ENCODE results near the gene PRODH2. TPM values are rescaled to one million over a fixed set of nuclear protein-coding genes. Genes with fewer than 3 reads are reported as not detected.

The PRODH2 gene
- total RNA-seq, 1 donor from 2014 or later = 11.5 TPM

DNA sequence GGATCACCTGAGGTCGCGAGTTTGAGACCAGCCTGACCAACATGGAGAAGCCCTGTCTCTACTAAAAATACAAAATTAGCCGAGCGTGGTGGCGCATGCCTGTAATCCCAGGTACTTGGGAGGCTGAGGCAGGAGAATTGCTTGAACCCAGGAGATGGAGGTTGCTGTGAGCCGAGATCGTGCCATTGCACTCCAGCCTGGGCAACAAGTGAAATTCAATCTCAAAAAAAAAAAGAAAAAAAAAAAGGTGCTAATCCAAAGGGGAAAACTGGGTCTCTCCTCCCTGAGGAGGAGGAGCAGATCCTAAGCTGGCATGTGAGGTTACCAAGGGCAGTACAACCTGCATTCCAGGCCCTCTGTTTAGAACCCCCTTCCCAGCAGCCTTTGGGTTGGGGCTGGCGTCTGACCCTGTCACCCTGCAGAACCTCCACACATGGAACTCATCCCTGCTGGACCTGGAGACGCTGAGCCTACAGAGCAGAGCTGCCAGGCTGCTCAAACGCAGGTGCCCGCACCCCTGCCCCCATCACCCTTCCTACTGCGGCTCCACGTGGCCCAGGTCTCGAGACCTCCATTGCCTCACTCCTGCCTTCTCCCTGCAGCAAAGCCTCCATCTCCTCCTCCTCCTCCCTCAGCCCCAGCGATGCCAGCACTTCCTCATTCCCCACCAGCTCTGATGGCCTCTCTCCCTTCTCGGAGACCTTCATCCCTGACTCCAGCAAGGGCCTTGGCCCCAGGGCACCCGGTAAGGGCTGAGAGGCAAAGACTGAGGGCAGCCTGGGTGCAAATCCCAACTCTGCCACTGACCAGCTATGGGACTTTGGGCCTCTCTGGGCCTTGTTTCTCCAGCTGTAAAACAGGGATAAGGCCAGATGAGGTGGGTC lies 48.0 kb downstream of the PRODH2 start:
- DNase-seq (ENCODE audit: extremely low spot score, unreplicated experiment) = no peak
- no peaks in the 10 kb centered on the region for H3K4me1 Mint-ChIP-seq (ENCODE audit: unreplicated experiment)
- no peaks in the 10 kb centered on the region for H3K27me3 Mint-ChIP-seq
- peaks cover 12% of the 10 kb centered on the region for H3K36me3 Mint-ChIP-seq
- no peak overlapping the region for H3K27ac Mint-ChIP-seq
- TF ChIP-seq, protein P1, sequence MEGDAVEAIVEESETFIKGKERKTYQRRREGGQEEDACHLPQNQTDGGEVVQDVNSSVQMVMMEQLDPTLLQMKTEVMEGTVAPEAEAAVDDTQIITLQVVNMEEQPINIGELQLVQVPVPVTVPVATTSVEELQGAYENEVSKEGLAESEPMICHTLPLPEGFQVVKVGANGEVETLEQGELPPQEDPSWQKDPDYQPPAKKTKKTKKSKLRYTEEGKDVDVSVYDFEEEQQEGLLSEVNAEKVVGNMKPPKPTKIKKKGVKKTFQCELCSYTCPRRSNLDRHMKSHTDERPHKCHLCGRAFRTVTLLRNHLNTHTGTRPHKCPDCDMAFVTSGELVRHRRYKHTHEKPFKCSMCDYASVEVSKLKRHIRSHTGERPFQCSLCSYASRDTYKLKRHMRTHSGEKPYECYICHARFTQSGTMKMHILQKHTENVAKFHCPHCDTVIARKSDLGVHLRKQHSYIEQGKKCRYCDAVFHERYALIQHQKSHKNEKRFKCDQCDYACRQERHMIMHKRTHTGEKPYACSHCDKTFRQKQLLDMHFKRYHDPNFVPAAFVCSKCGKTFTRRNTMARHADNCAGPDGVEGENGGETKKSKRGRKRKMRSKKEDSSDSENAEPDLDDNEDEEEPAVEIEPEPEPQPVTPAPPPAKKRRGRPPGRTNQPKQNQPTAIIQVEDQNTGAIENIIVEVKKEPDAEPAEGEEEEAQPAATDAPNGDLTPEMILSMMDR (conservative IDR thresholded peaks at IDR 0.05) = no peak
- no peak overlapping the region for H3K4me3 Mint-ChIP-seq
- H3K9me3 Mint-ChIP-seq = no peaks in the 10 kb centered on the region

DNA sequence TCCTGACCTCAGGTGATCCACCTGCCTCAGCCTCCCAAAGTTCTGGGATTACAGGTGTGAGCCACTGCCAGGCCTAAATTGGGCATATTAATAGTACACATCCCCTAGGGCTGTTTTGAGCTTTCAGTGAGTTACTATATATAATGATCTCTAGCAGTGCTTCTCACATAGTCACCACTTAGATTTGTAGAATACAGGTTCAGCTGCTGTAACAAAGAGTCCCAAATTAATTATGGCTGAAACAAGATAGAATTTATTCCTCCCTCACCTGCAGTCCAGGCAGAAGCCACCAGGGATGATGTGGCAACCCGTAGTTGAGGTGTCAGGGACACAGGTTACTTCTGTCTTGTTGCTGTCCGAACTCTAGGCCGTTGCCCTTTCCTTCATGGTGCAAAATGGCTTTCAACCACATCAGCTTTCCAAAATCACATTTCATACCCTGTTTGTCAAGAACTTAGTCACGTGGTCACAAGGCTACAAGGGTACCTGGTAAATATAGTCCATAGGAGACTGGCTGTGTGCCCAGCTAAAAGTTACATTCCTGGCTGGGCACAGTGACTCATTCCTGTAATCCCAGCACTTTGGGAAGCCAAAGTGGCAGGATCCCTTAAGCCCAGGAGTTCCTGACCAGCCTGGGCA lies 51.8 kb downstream of the PRODH2 start:
- H3K4me1 Mint-ChIP-seq (ENCODE audit: unreplicated experiment) = peaks cover 9% of the 10 kb centered on the region
- peaks cover 10% of the 10 kb centered on the region for H3K36me3 Mint-ChIP-seq
- no peaks in the 10 kb centered on the region for H3K9me3 Mint-ChIP-seq
- H3K27ac Mint-ChIP-seq = no peak overlapping the region
- H3K4me3 Mint-ChIP-seq = no peak overlapping the region
- peaks cover 7% of the 10 kb centered on the region for H3K27me3 Mint-ChIP-seq
- TF ChIP-seq, protein P1 (conservative IDR thresholded peaks at IDR 0.05) = no peak
- no peak for DNase-seq (ENCODE audit: extremely low spot score, unreplicated experiment)

GRCh38 chr19:35759697-35760096 lies 52.9 kb downstream of the PRODH2 start:
- TF ChIP-seq, protein P1 (conservative IDR thresholded peaks at IDR 0.05) = no peak
- peaks cover 7% of the 10 kb centered on the region for H3K36me3 Mint-ChIP-seq
- H3K4me1 Mint-ChIP-seq (ENCODE audit: unreplicated experiment) = peaks cover 9% of the 10 kb centered on the region
- no peak for DNase-seq (ENCODE audit: extremely low spot score, unreplicated experiment)
- H3K27me3 Mint-ChIP-seq = peaks cover 13% of the 10 kb centered on the region
- H3K27ac Mint-ChIP-seq = peak overlapping the region; percentile 53
- no peaks in the 10 kb centered on the region for H3K9me3 Mint-ChIP-seq
- peak overlapping the region; percentile 99 for H3K4me3 Mint-ChIP-seq

DNA sequence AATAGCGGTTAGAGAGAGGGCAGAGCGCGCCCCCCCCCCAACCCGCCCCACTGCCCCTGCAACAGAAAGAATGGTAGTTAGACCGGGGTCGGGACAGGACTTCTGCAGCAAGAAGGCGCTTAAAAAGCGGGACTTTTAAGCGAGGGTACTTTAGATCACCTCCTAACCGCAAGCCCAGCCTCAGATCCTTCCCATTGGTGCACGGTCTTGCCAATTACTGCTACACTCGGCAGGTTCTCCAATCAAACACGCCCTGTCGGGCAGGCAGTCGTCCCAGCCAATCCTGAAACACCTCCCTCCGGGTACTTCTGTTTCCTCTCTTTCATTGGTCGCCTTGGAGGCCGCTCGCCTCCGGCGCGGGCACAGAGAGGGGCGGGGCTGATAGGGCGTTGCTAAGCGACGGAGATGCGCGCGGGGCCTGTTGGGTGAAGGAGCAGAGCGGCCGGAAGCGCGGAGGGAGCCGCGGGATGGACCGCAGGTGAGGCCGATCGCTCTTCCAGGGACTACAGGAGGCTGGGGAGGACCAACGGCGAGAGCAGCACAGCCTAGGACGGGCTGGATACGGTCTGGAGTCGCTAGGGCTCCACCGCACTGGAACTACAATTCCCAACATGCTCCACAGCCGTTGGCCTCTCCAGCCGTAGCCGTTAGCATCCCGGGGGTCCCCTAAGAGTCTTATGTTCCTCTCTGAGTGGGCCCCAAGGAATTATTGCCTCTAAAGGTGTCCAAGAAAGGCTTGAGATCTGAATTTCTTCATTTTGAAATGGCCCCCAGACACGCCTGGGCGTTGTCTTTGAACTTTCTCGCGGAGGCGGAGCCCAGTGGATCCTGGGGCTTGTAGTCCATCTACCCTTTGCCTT lies 54.7 kb downstream of the PRODH2 start, which contains the start of gene PROSER3:
Gene PROSER3, plus strand, starts transcription at position 428 of the 860 bp plus-strand sequence. Its CDS starts 40 bp downstream, at position 468.
- H3K27ac Mint-ChIP-seq = peak within 1 kb of the TSS; percentile 97
- peaks cover 7% of the 10 kb centered on the region for H3K36me3 Mint-ChIP-seq
- H3K4me1 Mint-ChIP-seq (ENCODE audit: unreplicated experiment) = peaks cover 9% of the 10 kb centered on the region
- TF ChIP-seq, protein P1 (conservative IDR thresholded peaks at IDR 0.05) = no peak
- peak within 1 kb of the TSS; percentile 99 for H3K4me3 Mint-ChIP-seq
- DNase-seq (ENCODE audit: extremely low spot score, unreplicated experiment) = peak; percentile 97
- H3K9me3 Mint-ChIP-seq = no peaks in the 10 kb centered on the region
- peaks cover 14% of the 10 kb centered on the region for H3K27me3 Mint-ChIP-seq

DNA sequence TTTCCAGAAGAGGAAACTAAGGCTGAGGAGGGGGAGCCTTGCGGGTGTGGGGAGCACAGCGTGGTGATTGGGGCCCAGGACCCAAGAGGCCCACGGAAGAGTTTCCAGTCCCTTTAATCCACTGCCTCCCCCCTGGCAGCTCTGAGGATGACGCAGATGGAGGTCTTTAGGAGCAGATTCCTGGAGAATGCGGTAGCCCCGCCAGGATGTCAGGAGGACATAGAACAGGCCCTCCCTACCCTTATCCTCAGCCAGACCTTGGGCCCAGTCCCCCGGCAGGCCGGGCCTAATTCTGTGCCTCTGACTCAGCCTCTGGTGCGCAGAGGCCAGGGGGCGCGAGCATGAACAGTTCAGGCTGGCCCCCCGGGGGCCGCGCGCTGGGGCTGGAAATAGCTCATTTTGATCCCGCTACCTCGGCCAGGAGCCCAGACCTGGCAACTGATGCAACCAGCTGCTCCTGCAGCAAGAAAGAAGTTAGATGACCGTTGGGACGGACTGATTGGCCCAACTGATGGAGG lies 55.4 kb downstream of the PRODH2 start:
- H3K4me1 Mint-ChIP-seq (ENCODE audit: unreplicated experiment) = peaks cover 9% of the 10 kb centered on the region
- no peaks in the 10 kb centered on the region for H3K9me3 Mint-ChIP-seq
- TF ChIP-seq, protein P1 (conservative IDR thresholded peaks at IDR 0.05) = no peak
- peak overlapping the region; percentile 97 for H3K27ac Mint-ChIP-seq
- peak overlapping the region; percentile 99 for H3K4me3 Mint-ChIP-seq
- DNase-seq (ENCODE audit: extremely low spot score, unreplicated experiment) = no peak
- peaks cover 14% of the 10 kb centered on the region for H3K27me3 Mint-ChIP-seq
- peaks cover 7% of the 10 kb centered on the region for H3K36me3 Mint-ChIP-seq
